HG02981 (cell line): Measurements from ENCODE around the gene SPX.

Source experiments
- ATAC-seq: cut with Tn5 transposase; IDR thresholded peaks from one replicate; pipeline ENCODE4 v1.9.1; 2021; ENCODE audit warnings: mild to moderate bottlenecking, moderate library complexity; ENCODE audit not compliant: unreplicated experiment

The SPX gene, protein sequence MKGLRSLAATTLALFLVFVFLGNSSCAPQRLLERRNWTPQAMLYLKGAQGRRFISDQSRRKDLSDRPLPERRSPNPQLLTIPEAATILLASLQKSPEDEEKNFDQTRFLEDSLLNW

DNA sequence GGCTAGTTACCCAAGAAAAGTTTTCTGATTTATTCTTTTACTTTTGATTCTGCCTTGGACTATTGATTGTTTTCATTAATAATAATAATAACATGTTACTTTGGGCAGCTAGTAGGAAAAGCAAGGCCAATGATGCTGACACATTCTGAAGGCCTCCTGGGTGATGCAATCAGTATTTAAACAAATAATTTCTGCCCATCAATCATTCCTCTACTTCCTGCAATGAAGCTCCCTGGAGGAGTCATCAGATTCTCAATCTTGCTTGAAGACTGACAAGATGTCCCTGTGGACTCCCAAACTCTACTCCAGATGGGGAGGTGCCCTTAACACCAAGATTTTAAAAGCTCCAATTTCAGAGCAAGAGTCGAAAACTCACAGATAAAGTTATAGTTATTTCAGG, at the start of gene SPX:
Gene SPX, plus strand, starts transcription at position 244 of the 400 bp plus-strand sequence. CDS start 177 bp downstream, outside the sequence.
- ATAC-seq, result no peak

DNA sequence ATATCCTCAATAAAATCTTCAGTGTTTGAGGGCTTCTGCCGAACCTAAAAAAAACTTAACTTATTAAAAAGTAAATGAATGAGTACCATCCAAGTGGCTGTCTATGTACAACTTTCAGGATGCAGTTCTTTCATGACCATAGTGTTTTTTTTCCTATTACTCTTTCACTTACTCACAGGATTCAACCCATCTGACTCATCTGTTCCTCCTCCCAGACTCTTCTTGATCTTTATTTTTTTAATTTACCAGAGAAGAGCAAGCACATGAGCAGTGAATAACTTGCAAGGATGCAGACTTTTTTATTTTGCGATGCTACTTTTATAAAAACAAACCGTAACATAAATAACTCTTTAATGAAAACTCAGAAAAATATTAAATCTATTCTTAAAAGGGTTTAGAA, 49.1 kb upstream of the SPX start:
- no peak for ATAC-seq

DNA sequence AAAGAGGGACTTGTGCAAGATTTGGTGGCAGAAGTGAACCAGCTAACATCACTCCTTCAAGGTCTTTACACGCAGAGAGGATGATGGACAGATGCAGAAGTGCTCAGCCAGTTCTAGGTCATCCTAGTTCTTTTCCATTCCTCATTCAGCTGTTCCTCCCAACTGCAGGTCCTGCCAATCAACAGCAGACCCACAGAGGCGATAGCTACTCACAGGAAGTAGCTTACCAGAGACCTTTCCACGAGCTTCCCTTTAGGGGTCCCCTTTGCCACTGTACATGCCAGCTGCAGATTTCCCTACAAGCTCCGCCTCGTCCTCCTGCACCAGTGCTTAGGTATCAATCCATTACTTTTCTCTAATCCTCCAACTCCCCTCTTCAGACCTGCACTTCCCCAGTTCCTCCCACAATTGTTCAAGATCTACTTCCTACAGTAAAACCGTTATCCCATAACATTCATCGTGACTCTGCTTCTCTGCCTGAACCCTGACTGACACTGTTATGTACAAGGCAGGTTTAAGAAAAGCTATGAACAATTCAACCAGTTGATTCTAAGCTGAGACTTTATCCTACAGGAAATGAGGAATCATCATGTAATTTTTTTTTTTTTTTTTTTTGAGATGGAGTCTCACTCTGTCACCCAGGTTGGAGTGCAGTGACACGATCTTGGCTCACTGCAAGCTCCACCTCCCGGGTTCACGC, 47.2 kb upstream of the SPX start:
- no peak for ATAC-seq

DNA sequence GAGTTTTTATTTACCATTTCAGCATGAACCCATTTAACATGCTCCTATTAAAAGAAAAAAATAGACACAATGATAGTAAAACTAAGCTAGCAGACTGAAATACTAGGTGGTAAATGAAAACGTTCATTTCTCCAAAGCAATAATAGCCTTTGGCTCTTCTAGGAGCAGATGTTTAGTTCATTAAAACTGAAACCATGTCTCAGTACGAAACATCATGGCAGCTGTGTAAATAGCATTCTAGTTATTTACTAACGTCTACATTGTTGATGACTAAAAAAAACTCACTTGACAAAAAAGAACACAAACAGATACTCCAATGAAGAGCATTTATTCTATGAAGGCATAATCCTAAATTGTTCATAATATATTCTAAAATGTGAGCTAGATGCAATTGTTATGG, 42.6 kb upstream of the SPX start:
- no peak for ATAC-seq

DNA sequence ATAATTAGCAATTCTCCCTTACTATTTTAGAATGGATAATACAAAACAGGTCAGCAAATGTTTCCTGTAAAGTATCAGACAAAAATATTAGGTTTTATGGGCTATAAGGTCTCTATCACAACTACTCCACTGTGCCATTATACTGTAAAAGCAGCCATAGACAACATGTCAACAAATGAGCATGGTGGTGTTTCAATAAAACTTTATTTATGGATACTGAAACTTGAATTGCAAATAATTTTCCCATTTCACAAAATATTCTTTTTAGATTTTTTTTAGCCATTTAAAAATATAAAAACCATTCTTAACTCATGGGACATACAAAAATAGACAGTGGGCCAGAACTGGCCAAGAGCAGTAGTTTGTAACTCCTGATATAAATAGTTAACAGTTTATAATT, 40.1 kb upstream of the SPX start:
- ATAC-seq, result no peak

DNA sequence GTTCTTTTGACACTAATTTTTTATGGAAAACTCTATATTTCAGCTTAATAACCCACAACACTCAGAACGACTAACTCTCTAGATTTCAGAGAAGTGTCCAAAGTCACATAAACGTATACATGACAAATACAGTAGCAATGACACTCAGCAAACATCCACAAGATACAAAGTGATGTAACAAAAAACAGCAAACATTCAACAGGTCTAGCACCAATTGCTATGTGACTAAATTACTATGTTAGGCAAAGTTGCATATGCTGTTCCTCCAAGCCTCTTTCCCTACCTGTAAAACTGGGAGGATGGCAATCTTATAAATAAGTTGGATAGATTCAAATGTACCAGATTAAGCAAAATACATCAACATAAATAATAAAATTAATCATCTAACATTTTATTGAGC, 26.3 kb upstream of the SPX start:
- ATAC-seq, result no peak

DNA sequence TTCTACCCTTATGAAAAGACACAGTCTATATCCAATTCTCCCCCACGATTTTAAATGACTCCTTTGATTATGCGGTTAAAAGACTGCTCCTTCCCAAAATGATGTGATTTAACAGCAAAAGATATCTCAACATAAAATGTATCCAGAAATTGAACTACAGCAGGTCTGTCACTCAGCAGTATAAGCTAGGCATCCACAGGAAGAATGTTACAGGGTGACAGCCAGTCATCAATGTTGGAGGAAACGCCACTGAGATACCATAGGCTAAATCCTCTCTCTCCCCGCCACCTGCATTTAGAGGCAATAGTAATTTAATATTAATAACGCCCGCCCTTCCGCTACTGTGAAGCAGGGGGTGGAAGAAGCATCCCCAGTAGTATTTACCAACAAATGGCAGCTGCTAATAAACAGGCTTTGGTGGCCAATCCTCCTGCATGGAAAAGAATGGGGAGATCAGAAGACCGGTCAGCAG, 25.3 kb upstream of the SPX start:
- ATAC-seq, result no peak

DNA sequence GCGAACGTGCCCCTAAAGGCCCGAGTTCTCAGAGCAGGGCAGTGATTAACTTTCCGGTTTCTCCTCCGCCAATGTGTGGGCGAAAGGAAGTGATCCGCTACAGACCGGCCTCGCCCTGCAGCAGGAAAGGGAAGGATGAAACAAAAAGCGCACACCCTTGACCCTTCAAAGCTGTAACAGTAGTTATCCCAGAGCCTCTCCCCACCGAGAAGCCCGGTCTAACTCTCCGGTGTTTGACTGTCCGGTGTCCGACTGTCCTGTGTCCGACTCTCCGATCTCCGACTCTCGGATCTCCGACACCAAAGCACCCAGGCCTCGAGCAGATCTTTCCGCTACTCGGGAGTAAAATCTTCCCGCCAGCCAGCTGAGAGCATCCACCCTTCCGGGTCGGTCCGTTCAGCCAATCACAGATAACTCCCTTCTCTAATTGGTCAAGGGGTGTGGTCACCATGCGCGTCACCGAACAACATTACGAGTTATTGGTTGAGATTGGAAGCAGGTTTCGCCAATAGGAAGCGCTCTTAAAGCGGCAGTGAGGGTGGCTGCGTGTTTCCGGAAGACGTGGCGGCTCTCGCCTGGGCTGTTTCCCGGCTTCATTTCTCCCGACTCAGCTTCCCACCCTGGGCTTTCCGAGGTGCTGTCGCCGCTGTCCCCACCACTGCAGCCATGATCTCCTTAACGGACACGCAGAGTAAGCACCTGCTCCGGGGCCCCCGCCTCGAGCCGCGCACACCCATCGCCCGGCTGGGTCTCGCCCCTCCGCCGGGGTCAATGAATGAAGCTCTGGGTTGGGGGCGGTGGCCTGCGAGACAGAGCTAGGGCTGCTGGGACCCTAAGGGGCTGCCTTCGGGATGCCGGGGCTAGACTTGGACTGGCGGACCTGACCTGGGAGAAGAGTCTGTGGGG, 24.6 kb upstream of the SPX start, which contains the start of the genes GOLT1B and RECQL:
Gene GOLT1B, plus strand, starts transcription at position 532 of the 906 bp plus-strand sequence. Its CDS starts 135 bp downstream, at position 667.
Gene RECQL, minus strand, starts transcription at position 378 of the 906 bp plus-strand sequence. CDS start 2,065 bp downstream, outside the sequence.
- peak; percentile 99 for ATAC-seq

DNA sequence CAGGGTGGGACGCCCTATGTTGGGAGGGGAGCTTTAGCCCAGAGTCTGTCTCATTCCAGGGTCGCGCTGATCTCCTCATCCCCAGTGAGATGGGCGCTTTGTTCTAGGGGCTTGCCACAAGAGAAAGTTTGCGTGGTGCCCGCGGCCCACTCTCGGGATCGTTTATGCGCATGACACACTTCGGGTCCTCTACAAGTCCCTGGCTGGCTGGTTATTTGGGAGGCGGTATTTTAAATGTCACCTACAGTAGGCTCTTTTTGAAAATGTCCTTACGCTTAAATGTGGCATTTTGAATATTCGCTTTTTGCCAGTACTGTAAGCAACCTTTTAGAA, 24.0 kb upstream of the SPX start:
- ATAC-seq, result no peak

DNA sequence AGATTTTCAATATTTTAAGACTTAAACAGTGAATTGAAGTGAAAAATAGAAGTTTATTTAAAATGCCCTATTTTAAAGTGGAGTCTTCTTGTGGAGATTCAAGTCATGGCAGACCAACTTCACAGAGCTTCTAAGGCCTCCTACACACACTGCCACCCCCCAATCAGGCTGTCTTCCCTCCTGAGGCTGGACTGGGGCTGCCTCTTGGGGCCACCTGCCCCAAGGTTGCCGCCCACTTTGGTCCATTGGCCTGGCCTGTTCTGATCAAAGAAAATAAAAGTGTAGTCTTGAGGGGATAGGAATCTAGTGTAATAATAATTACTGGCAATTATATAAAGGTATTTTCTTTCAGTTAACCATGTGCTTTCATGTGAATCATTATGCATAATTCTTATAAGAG, 23.2 kb upstream of the SPX start:
- no peak for ATAC-seq

DNA sequence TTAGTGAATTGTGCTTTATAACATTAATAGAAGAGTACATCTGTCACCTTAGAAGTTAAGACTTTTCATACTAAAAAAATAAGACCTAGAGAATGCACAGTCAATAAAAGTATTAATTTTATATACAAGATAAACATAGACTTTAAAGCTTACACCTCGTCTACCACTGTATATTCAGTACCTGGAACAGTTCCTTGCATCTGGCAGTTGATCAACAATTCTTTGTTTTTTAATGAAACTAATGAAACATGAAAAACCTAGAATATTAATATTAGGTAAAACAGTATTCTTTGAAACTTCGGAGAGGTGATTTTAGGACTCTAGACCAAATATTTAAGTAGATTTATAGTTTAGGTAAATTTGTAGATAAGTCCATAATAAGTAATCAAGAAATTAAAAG, 20.2 kb upstream of the SPX start:
- no peak for ATAC-seq

DNA sequence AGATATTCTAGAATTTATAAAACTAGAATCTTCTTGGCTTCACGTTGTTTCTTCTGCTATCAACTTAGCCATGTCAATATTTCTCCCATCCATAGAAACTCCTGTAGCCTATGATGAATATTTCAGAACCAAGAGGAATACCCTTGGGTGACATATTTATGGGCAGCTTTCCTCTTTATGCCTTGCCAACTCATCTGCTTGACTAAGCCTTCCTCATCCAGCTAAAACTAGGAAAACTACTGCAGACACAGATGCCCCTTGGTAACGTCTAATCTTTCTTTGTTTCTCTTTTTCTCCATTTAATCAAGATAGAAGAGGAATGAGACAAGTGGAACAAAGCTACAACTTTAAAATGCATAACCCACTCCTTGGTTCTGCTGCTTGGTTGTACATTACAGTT, 18.2 kb upstream of the SPX start:
- no peak for ATAC-seq

DNA sequence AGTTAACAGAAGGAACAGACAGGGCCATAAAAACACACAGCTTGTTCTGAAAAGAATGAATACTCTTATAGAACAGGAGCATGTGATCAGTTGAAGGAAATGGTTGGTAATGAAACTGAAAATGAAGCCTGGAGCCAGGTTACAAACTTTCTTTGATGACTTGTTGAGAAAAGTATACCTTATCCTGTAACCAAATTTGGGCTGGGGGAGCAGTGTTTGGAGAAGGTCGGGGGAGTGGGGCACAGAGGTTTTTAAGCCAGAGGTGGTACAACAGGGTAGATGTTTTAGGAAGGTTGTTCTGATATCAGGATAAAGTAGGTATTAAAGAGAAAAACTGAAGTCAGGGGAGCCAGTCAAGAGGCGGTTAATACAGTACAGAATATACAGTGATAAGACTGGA, 16.3 kb upstream of the SPX start:
- ATAC-seq, result peak; percentile 91

DNA sequence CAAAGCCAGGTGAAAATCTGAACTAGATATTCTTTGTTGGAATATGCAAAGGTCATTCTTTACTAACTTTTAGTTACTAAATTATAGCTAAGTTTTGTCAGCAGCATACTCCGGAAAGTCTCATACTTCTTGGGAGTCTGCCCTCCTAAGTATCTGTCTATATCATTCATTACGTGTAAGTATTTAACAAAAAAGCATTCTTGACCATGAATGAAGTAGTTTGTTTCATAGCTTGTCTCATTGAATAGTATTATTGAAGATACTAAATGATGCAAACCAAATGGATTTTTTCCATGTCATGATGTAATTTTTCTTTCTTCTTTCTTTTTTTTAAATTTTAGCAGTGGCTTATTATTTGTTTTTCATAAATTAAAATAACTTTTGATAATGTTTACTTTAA, 9.8 kb upstream of the SPX start:
- ATAC-seq, result no peak

DNA sequence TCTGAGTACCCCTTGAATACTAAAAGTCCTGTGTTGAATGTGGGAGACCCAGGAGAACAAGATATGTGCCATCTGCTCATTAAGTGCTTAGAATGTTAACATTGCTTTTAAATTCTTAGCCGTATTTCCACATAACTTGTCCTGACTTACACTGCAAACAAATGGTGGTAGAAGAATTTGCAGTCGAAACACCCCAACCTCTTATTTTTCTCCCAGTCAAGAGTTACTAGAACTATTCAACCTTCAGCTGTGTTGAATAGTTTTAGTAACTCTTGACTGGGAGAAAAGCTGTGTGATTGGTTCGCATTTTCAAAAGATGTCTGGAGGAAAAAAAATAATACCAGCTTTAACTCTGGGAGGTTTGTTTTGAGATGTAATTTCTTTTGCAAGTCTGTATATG, 7.6 kb upstream of the SPX start:
- ATAC-seq, result no peak

DNA sequence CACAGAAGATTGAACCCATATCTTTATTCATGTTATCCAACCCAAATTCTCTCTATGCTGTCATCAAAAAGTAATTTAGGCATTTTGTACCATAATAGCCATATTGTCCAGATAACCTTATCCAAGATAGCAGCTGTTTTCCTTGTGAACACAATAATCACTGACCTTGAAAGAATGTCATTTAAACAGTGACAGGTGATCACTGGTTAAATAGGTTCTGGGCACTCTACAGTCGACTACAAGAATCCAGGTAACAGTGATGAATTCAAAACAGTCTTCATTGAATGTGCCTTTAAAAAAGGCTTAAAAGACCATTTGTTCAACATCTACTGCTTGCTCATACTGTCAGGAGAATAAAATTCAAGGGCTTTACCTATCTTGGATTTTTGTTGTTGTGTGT, 4.6 kb upstream of the SPX start:
- no peak for ATAC-seq

DNA sequence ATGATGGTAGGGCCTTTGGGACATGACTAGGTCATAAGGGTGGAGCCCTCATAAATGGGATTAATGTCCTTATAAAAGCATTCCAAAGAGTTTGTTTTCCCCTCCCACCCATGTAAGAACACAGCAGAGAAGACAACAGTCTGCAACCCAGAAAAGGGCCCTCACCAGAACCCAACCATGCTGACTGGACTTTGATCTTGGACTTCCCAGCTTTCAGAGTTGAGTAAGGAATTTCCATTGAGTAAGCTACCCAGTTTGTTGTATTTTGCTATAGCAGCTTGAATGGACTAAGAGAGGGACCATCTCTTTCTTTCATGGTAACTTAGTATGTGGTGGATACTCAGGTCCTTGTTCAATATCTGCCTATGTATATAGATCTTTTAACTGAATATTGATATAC, 2.9 kb upstream of the SPX start:
- no peak for ATAC-seq

DNA sequence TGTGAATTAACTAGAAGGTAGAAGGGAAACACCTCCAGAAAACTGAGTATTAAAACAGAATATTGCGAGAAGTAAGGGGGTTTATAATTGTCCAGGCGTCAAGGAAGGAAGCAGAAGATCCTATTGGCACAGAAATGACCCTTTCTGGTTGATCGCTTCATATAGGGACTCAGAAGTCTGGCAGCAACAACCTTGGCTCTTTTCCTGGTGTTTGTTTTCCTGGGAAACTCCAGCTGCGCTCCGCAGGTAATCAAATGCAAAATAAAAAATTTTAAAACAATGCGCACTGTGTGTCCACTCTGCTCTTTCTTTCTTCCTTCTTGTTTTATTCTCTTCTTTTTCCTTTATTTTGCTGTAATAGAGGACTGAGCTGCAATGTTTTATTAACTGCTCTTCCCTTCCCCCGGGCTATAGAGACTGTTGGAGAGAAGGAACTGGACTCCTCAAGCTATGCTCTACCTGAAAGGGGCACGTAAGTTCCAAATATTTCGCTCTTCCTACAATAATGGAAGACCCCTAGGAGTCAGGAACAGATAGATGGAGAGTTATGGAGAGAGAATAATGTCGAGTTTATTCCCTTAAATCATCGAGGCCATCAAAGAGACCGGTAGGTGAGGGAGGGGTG, 737 bp downstream of the SPX start:
- ATAC-seq, result no peak

DNA sequence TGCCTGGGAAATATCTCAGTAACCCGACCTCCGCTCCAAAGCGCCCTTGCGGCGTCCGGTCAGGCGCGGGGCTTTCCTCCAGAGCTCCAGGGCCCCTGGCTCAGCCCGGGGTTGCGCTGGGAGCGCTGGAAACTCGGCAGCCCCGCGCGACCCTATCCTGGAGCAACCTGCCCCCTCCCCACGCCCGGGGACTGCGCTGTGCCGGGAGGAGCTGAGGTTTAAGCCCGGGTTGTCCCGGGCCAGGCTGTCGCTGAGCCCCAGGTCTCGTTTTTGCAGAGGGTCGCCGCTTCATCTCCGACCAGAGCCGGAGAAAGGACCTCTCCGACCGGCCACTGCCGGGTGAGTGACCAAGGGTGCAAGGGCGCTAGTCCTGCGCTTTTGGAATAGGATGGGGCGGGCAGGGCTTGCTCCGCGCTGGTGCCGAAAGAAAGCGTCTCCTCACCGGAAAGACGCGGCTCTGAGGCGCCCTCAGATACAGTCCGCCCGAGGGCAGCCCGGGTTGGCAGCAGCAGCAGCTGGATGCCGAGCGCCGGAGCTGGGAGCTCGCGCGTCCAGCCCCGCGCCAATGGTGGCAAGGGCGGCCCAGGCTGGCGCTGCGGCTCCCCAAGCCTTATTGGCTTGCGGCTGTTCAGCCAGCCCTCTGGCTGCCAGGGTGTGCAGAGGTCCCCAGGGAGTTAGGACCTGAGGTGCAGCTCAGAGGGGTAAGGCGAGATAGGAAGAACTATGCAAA, 1.5 kb downstream of the SPX start:
- ATAC-seq, result peak; percentile 89

DNA sequence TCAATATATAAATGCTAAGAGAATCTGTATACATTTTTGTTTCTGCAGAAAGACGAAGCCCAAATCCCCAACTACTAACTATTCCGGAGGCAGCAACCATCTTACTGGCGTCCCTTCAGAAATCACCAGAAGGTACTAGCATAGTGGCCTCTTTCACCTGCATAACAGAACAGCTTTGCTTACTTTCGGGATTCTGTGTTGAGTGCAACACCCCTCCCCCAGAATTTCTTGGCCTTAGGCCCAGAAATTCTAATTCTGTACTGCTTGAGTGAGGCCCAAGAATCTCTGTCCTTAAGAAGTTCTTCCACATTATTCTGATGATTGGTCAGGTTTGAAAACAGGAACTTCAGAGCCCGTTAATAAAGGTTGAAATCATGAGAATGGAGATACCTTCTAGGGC, 2.9 kb downstream of the SPX start:
- no peak for ATAC-seq

DNA sequence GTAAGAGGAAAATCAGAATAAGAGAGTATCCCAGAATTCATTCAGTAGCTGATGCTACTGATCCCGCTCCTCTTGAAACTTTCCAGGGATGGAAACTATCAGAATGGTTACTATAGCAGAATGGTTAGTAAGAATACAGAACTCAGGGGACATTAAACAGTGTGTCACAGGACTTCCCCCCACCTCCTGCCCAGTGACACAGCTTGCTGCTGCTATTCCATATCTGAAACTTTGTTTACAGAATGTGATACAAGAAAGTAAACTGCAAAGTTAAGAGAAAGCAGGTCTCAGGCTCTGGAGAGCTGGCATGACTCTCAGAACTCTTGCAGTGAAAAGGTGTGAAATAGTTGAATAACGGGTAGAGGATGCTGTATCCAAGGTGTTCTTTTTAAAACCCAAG, 3.4 kb downstream of the SPX start:
- no peak for ATAC-seq
